GM19023 (cell line): ENCODE measurements around the gene ADORA1.

Source experiments
- ATAC-seq: cut with Tn5 transposase; IDR thresholded peaks from one replicate; pipeline ENCODE4 v1.9.1; 2021; ENCODE audit warnings: mild to moderate bottlenecking, moderate library complexity; ENCODE audit not compliant: unreplicated experiment

ADORA1 gene

DNA sequence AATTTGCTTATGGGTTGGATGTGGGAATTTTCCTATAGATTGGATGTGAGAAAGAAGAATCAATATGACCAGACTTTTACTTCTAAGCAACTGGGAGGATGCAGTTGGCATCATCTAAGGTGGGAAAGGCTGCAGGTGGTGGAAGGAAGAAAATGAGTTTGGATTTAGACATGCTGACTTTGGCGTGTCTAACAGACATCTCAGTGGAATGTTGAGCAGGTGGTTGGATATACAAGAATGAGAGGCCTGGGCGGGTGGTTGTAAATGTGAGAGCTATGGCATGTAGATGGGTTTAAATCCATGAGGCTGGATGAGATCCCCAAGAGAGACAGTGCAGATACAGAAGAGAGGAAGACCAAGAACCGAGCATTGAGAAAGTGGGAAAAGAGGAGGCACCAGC, 10.5 kb downstream of the ADORA1 start:
- ATAC-seq, result no peak

GRCh38 chr1:203139976-203140475, 12.5 kb downstream of the ADORA1 start:
- ATAC-seq, result no peak

GRCh38 chr1:203140743-203141520, 13.4 kb downstream of the ADORA1 start:
- no peak for ATAC-seq

GRCh38 chr1:203142124-203142523, 14.6 kb downstream of the ADORA1 start:
- ATAC-seq, result no peak

DNA sequence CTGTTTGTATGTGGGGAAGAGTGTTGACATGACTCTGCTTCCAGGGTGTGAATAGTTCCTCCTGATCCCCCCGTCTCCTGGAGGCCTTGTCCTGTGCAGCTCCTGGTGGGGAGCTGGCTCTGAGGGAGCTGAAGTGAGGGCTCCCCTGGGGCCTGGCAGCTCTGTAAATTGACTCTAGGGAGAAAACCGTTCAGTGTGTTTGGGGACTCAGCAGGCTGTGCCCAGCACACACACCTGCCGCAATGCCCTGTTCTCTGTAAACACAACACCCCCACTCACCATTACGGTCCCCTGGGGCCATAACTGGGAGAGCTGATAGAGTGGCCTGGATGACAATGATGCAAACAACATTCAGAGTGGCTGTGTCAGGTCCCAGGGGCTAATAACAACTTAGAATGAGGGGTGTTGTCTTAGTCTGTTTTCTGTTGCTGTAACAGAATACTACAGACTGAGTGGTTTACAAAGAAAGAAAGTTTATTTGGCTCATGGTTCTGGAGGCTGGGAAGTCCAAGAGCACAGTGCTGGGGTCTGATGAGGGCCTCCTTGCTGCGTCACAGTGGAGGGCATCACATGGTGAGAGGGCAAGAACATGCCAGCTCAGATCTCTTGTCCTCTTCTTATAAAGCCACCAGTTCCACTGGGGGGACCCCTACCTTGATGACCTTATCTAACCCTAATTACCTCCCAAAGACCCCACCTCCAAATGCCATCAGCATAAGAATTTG, 15.3 kb downstream of the ADORA1 start:
- ATAC-seq, result no peak

DNA sequence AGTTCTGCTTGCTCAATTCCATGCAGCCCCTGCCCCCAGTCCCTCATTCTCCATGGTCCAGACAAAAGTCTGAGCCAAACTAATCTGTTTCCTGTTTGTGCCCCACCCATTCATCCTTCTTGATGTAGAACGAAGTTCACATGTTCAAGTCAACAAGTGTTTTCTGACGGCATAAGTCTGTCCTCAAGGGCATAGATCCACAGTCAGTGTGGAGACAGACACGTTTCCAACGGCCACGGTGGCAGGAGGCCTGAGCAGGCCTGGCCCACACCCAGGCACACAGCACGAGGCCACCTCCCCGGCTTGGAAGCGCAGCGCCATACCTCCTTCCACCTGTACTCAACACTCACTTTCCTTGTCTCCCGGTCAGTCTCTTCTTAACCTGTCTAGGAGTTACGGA, 16.1 kb downstream of the ADORA1 start:
- ATAC-seq, result no peak

DNA sequence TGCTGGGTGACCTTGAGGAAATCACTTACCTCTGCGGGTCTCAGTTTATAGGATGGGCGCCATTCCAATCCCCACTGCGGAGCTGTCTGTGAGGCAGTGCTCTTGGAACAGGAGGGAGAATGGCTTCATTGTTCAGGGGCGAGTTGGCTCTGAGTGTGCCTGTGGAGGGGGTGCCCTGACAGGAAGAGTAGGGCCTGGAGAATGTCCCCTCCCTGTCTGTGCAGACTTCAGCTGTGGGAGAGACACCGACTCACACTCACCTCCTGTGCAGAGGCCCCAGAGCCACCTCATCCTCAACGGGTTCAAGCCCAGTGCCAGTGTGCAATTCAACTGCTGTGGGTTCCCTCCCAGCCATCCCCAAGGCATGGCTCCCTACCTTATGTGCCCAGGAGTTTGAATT, 17.1 kb downstream of the ADORA1 start:
- no peak for ATAC-seq

DNA sequence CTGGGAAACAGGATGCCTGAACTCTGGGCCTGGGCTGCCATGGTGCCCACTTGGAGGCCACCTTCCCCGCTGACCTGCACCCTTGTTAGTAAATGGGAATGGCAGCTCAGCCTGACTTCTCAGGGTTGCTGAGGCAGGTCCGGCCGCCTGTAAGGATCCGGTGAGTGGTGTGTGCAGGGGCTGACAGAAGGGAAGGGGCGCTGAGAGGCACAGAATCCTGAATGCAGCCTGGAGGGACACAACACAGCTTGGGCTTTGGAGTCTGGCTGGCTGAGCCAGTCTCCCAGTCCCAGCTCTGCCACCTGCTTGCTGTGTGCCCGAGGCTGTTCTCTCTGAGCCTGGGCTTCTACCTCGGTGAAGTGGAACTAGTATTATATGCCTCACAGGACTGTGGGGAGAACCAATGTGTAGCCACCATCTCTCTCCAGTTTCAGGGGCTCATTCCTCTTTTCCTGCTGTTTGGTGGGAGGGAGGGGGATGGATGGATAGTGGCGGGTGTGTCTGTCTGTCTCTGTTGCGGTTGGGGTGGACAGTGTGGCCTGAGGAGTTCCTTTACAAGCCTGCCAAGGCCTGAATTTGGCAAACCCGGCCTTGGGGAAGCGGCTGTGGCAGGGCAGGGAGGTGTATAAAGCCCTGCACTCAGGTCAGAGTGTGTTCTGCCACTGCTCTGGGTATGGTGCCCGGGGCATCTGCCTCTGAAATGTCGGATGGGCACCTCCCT, 18.0 kb downstream of the ADORA1 start:
- no peak for ATAC-seq

- ATAC-seq, result no peak
These were observed 18.5 kb downstream of the ADORA1 start for GRCh38 chr1:203146042-203146369.

GRCh38 chr1:203146537-203146936, 19.0 kb downstream of the ADORA1 start:
- ATAC-seq, result no peak

- no peak for ATAC-seq
These were observed 19.9 kb downstream of the ADORA1 start for GRCh38 chr1:203147376-203147775.

- no peak for ATAC-seq
These were observed 20.6 kb downstream of the ADORA1 start for GRCh38 chr1:203148127-203148526.

GRCh38 chr1:203148579-203148978, 21.1 kb downstream of the ADORA1 start:
- no peak for ATAC-seq

GRCh38 chr1:203149188-203149840, 21.8 kb downstream of the ADORA1 start:
- ATAC-seq, result no peak

DNA sequence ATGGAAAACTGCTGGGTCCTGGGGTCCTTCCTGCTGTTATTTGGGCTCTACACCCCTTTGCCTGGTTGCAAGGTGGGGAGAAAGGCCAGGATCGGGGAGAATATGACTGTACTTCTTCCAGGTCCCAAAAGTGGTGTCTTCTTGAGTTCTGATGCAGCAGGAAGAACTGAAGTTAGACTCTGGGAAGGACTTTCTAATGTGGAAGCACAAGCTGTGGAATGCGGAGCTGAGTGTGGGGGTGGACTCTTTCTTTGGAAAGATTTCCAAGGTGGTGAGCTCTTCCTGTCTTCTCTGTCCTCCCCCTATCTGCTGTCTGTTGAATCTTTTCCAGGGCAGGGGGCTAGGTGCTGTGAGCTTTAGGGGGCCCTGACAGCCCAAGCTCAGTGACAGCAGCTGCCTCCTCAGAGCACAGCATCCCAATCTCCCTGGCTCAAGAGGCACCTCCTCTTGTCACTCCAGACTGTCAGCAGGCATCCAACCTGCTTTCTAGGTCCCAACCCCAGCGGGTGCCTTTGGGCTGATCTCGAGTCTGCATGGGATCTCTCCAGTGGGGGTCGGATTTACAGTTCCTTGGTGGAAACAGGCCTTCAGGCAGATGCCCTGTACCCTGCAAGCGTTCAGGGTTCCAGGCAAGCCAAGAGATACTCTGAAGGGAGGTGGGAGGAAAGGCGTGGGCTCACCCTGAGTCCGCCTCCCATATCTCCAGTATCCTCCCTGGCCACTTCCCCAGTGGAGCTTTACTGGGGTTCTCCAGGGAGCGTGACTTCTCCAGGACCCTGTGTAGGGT, 23.2 kb downstream of the ADORA1 start:
- ATAC-seq, result no peak

DNA sequence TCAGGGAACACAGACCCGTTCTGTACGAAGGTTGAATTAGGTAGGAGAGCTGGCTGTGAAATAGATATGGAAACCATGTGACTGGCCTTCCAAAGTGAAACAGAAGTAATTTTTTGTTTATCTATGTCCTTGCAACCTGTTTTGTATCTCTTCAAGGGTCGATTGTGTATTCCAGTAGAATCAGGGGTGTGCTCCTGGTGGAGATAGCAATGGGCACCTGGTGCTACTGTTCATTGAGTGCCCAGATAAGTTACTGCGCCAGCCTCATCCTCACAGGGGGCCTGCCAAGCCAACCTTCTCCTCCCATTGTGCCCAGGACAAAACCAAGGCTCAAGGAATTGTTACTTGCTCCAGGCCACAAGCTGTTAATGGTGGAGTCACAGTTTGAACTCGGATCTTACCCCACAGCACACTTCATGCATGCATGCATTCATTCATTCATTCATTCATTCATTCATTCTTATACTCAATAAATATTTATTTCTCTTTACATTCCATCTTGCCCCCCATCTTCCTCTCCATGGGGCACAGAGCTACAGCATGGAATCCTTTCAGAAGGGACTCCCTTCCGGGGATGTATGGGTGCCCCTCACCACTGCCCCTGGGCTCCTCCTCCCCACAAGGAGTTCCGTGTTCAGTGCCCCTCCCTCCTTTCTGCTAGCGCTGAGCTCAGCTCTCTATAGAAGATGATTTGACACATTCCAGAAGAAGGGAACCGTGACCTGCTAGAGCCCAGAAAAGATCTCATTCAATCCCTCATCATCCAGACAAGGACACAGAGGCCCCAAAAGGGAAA, 24.0 kb downstream of the ADORA1 start:
- no peak for ATAC-seq

DNA sequence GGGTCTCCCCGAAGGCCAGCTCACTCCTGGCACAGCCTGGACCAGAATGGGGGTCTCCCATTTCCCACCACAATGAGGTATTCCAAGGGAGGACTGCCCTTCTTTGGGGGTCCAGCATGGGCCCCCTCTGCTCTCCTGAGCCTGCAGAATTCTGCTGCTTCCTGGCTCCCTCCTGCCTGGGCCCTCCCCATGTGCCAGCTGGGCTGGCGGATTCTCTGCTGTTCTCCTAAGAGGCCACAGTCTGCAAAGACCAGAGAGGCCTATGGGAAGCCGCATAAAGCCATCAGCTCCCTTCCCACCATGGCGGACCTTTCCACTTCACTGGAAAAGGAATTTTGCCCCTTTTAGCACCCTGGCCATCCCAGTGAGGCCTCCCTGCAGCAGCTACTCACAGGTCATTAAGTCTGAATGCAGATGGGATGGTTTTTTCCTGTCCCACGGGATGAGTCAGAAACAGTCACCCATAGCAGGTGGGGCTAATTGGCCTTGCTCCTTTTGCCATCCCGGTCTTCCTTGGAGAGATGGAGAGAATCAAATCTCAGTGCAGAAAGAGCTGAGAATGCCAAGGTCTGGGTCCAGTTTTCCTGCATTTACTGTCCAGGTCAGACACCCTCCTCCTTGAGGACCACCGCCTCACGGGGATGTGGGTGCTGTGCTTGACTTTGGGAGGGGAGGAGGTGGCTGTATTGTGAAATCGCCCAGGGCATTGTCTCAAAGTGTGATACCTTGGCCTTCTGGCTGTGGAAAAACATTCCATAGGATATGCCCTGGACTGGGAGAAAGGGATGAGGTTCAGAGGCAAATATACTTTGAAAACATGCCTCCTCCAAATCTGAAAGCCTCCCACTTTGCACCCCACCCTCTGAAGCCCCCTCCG, 24.9 kb downstream of the ADORA1 start:
- no peak for ATAC-seq
